GM19025 (cell line): ENCODE data around the gene ASB15.
"Not testable (repeated sequence)": the region's sequence is repeated elsewhere in the genome, so short reads cannot be mapped to it uniquely, and the experiment has no call there.

Experiments used
- ATAC-seq: cut with Tn5 transposase; IDR thresholded peaks from one replicate; pipeline ENCODE4 v1.9.1; 2021; ENCODE audit warnings: mild to moderate bottlenecking, low read depth, moderate library complexity; ENCODE audit not compliant: unreplicated experiment

The ASB15 gene

DNA sequence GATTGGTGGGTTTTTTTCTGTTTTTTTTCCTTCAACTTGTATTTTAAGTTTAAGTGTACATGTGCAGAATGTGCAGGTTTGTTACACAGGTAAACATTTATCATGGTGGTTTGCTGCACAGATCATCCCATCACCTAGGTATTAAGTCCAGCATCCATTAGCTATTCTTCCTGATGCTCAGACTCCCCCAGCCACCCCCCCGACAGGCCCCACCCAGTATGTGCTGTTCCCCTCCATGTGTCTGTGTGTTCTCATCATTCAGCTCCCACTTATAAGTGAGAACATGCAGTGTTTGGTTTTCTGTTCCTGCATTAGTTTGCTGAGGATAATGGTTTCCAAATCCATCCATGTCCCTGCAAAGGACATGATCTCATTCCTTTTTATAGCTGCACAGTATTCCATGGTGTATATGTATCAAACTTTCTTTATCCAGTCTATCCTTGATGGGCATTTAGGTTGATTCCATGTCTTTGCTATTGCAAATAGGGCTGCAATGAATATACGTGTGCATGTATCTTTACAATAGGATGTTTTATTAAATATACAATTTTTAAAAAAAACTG is 32.5 kb downstream of the ASB15 start:
- not testable (repeated sequence) for ATAC-seq

DNA sequence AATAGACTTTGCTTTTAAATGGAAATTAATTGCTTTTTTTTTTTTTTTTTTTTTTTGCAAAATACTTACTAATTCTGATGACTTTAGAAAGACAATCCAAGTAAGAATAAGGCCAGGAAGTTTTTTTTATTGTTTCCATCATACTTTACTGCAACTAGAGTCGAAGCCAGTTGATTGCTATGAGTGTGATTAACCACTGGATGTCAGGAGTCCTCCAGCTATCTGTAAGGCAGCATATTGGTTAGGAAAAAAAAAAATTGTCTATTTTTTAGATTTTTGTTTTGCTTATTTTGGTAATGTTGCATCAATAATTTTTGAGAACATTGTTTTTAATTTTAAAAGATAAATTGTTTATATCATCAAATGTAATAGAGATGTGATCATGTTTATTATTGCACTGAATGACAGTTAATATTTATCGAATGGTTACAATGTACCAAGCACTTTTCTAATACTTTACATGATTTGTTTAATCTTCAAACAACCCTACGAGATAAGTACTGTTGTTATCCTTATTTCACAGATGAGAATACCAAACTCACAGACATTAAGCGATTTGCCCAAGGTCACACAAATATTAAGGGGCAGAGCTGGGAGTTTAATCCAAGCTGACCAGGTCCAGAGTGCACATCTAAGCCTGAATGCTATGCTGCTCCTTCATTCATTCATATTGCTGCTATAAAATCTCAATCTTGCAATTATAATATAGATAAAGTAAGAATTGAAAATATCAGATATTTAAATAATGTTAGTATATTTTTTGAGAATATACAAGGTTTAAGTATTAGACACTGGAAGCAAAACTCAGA is 34.1 kb downstream of the ASB15 start:
- ATAC-seq = no peak

DNA sequence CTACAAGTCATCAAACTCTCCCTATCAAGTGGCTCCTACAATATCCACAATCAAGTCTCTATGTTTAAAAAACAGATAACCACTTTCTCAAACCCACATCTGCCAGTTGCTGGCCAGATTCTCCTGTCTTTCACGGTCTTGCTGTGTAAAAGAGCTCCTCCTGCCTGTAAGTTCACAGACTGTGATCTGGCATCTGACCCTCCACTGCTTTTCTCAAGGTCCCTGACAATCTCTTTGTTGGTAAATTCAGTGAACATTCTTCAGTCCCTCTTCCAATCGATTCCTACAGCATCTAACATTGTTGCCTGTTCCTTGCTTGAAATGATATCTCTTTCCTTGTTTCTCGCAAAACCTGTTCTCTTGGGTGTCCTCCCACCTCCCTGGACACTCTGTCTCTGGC is 35.6 kb downstream of the ASB15 start:
- no peak for ATAC-seq

DNA sequence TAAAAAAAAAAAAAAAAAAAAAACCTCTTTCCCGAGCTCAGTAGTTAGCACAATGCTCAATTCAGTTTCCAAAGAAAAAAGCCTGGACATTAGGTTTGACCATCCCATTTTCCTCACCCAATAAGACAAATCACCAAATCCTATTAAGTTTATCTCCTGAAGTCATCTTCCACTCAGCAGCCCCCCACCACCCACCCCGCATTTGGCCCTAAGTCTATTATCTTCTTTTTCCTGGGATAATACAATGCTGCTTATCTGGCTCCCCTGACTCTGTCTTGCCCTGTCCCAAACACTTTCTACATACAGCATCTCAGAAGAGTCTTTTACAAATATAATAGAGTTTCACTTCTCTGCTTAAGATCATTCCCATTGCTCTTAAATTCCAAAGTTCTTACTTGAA is 36.3 kb downstream of the ASB15 start:
- ATAC-seq = no peak

DNA sequence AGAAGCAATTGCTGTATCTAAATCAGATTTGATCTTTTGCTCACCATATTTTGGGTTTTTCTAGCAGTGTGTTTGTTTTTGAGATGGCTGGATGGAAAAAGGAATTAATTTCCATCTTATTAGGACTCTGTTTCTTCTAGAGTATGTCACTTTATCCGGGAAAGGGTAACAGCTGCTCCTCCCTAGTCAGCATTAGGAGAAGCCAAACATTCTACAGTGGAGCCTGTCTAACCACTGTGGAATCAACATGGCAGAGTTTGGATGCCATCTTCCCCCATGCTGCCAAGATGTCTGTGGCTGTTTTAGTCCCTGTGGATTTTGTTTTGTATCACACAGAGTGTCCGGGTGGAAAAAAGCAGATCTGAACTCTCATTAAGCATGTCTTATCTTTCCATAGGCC is 38.0 kb downstream of the ASB15 start:
- no peak for ATAC-seq

DNA sequence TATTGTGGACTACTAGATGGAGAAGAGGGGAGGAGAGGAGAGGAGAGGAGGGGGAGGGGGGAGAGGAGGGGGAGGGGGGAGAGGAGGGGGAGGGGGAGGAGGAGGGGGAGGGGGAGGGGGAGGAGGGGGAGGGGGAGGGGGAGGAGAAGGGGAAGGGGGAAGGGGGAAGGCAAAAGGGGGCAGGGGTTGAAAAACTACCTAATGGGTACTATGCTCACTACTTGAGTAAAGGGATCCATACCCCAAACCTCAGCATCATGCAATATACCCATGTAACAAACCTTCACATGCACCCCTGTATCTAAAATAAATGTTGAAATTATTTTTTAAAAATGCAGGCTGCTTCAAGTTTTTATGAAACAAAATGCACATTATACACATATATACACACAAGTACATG is 39.0 kb downstream of the ASB15 start:
- no peak for ATAC-seq

DNA sequence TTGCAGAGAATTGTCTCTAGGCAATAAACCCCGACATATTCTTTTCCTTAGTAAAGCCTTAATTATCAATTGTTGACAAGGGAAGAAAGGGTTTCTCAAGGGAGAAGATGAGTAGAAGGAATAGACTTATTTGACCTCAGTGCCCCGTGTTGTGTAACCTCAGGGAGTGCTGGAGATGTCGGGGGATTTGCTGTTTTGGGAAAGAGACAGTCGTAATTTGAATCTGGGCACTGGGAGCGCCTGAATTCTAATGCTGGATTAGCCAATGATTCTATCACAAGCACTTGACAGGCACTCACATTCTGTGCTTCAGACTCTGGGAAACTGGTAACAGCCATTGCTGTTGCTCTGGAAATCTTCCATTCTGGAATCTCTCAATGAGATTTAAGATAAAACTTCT is 40.3 kb downstream of the ASB15 start:
- ATAC-seq = no peak

DNA sequence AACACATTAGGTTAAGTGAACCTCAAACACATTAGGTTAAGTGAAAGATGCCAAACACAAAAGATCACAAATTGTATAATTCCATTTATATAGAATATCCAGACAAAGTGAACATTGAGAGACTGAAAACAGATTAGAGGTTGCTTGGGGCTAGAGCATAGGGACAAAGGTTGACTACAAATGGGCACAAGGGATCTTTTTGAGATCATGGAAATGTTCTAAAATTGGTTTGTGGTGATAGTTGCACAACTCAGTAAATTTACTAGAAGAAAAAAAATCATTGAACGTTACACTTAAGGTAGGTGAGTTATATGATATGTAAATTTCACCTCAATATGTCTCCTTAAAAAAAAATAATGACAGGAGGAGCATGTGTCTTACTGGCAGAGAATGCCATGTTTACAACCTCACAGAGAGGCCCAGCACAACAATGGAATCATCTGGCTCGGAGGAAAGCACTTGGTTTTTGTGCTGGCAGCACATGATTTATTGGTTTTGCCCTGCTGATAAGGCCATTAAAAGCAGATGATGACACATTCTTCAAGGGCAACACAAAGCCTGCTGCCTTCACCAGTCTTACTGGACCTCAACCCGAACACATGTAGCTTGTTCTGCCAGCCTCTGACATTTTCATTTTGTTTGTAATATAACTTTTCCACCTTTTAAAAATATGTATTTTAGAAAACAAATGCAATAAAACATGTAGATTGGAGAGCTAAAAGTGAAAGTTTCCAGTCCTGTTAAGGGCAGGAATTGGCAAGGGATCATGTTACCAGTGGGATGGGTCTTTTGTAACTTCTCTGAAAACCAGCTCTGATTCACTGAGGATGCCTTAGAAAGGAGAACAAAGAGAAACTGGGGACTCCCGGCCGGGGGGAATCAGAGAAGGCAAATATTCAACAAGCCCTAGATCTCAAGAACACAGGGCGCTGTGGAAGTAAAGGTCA is 42.1 kb downstream of the ASB15 start:
- ATAC-seq = no peak

DNA sequence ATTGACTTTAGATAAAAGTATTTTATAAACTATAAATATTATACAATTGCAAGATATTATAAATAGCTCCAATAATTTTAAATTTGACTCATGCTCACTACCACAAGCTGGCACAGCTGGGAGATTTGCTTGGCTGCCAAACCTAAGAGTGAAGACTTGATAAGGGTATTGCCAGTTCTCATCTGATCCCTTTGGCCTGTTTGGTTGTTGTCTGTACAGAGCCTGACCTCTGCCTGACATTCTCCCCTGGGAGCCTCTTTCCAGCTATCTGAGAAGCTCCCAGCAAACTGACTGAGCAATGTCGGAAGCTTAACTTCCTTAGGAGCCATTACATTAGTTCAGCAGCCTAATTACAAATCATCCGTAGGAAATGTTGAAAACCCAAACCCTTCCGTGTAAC is 43.9 kb downstream of the ASB15 start:
- no peak for ATAC-seq

DNA sequence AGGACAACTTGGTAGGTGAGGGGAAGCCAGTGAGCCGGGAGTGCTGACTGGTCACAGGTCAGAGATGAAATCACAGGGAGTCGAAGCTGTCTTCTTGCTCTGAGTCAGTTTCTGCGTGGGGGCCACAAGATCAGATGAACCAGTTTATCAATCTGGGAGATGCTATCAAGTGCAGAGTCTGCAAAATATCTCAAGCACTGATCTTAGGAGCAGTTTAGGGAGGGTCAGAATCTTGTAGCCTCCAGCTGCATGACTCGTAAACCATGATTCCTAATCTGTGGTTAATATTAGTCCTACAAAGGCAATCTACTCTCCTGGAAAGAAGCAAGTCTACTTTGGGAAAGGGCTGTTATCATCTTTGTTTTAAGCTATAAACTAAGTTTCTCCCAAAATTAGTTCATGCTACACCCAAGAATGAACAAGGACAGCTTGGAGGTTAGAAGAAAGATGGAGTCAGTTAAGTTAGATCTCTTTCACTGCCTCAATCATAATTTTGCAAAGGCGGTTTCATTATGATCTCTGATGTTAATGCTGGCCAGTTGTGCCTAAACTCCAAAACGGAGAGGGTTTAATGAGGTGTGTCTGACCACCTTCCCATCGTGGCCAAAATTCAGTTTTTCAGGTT is 45.6 kb downstream of the ASB15 start:
- ATAC-seq = no peak

DNA sequence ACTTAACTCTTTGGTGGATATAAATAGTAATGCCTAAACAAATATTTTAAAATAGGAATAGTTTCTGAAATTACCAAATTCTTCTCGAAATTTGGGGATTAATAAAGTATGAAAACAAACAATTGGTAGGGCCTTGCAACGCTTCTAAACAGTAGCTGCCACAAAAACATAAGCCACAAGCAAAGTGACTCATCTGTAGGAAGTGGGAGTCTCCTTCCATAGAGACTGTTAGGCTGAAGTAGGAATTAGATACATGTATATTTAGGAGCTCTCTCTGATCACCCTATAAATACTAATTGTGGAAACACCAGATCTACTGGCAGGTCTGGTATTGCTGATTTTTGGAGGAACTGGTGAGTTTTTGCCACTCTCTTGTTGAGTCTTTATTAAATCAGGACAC is 48.3 kb downstream of the ASB15 start:
- ATAC-seq = no peak

DNA sequence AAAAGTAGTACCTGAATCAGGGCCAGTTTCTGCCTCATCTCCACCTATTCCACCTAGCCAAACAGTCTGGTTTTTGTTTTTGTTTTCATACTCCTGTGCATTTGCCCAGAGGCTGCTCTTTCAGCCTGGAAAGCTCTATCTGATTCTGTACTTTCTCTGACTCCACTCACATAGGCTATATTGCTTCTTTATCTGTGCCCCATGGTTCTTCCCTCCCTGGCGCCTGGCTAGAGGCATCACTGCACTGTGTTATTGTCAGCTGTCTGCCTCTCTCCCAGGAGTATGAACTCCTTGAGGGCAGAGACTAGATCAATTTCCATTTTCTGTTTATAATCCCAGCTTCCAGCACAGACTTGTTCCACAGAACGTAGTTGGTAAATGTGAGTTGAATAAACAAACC is 49.0 kb downstream of the ASB15 start:
- no peak for ATAC-seq

DNA sequence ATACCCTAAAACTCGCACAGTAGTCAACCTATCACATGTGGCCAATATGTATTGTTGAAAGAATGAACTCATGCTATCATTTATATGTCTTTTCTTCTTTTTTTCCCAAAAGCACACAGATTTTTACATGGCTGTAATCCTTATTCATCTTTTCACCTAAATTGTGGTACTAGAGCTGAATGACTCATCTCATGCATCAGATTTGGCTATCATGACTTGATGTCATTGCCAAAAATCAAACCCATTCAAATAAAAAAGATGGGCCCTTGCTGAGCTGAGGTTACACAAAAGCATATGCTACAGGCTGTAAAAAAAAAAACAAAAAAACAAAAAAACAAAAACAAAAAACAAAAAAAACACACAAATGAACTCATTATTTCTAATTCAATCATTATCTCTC is 50.8 kb downstream of the ASB15 start:
- ATAC-seq = no peak

DNA sequence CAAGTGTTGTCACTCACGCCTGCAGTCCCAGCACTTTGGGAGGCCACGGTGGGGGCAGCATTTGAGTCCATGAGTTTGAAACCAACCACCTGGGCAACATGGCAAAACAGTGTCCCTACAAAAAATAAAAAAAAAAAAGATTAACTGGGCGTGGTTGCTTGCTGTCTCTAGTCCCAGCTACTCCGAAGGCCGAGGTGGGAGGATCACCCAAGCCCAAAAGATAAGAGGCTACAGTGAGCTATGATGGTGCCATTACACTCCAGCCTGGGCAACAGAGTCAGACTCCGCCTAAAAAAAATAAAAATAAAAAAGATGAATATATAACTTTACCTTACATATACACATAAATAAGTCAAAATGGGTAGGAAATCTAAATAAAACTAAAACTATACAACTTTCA is 51.5 kb downstream of the ASB15 start:
- ATAC-seq = no peak

DNA sequence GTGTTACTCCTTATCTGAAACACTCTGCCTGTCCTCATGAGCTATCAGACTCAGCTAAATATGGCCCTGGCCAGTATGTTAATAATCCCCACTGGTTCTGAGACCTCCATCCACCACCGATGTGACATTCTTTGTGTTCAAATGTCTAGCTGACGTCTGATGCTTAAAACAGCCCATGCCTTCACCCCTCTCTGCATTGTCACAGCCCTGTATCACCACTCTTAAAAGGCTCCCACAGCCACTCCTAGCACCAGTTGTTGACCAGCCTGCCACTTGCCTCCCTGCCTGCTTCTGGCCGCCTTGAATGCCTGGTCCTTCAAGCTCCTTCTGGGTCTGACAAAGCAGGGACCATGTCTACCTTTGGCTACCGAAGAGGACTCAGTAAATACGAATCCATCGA is 54.0 kb downstream of the ASB15 start, which contains the start of gene LMOD2:
TSS of gene LMOD2 (plus strand) at position 253 of the 400 bp plus-strand sequence. CDS start at position 351, 98 bp downstream.
- no peak for ATAC-seq

DNA sequence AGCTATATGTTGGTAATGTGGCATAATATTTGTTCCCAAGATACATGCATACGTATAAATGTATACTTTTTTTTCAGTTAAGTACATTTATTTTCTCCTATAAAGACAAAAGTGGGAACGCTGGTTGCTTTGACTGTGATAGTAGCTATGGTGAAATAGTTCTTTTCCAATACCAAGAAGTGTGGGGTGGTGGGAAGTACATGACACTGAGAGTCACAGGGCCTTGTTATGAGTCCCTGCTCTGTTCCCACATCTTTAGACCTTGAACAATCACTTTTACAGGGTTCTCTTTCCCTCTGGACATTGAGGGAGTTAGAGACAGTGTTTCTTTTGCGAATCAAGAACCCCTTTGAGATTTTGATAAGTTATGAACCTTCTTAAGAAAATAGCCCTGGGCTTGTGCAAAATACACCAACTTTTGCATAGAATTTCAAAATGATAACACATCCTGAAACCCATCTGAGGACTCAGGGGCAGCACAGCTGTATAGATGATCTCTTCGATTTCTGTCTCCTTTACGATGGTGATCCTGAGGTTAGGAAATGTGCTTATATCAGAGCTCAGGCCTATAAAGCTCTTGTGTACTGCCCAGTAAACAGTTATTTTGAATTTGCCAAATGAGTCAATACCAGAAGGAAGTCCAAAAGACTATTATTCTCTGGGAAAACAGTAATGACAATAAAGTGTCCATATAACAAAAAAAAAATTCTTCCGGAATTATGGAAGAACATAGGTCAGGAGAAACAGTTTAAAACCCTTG is 55.1 kb downstream of the ASB15 start:
- no peak for ATAC-seq

DNA sequence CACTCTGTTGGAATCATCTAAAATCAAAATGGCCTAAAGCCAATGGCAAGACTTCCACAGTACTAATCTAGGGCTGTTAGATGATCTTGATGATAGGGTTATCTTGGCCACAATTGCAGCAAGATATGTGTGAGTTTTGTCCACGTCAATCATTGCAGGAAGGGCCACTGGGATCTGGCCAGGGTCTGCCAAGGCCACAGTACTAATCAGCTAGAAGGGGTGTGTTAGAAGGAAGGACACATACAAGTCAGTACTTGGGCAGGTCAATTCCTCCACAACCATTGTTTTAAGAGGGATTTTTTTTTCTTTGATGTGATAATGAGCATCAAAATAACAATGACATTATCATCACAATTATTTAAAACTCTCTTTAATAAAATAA is 55.7 kb downstream of the ASB15 start:
- no peak for ATAC-seq

DNA sequence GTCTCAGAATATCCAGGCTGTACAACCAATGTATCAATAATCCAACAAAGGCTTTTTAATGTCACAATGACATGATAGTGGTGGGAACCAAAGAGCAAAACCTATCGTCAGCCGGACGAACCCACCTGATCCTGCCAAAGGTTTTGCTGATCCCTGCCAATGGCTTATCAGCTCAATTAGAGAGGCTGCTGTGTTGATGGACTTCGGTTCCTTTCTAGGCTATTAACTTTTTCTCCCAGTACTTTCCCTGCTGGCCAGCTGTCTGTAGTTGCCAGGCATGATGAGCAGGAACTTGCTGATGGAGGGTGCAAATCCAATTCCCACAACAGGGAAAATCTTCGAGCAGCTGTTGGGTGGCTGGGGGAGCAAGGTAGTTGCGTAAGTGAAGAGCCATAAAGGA is 56.4 kb downstream of the ASB15 start:
- no peak for ATAC-seq

DNA sequence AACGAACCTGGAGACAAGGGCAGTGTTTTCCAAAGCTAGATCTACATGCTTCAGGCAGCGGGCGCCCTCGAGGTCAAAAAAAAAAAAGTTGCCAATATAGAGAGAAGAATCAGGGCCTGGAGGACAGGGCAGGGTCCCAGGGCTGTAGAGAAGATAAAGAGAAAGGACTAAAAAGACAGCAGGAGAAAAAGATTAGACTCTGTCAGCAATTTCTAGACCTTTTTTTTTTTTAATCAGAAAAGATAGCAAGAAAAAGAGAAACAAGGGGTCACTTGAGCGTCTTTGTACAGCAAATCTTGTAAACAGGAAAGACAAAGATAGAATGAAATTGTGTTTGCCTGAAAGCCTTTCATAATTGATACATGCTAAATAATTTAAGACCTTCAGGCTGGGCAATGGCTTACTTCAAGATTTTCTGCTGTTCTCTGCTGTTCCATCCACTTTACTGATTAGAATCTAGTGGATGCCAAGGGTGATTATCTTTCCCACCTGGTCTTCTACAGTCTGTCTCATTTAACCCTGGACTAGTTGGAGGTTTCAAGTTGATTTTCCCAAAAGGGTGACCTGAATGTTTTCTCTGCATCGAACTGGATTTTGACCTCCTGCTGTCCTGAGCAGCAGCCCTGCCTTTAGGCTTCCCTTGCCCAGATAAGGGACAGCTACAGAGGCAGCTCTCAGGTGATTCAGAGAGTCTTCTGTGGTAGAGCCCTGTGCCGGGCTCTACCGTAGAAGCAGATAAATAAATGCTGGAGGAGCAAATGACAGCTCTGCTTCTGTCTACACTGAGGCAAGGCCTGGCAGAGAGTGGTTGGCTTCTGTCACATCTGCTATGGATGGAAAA is 59.1 kb downstream of the ASB15 start:
- no peak for ATAC-seq
